Liver (tissue), 9 donors: ENCODE results near the gene SWSAP1. TPM values are rescaled to one million over a fixed set of nuclear protein-coding genes. Genes with fewer than 3 reads are reported as not detected.

ENCODE experiments used
- DNase-seq: peaks from one replicate; pipeline ENCODE4 v3.0.0-alpha.2; 2017; ENCODE audit warnings: low spot score
- H3K27ac ChIP-seq, 2 donors: one replicate each; pipeline ENCODE4 v1.7.0; 2013; ENCODE audit warnings: inconsistent platforms in 2 of 2, low read length in 2 of 2, control low read depth in 1 of 2, low read depth in 1 of 2, mild to moderate bottlenecking in 1 of 2
- H3K27me3 ChIP-seq, 4 donors: one replicate each; pipeline versions ENCODE4 v1.6.1 to v1.7.0; 2013; ENCODE audit warnings: low read length in 3 of 4, inconsistent platforms in 1 of 4, mild to moderate bottlenecking in 1 of 4, moderate library complexity in 1 of 4; ENCODE audit not compliant: control insufficient read depth in 4 of 4, insufficient read depth in 4 of 4
- H3K36me3 ChIP-seq, 4 donors: one replicate each; pipeline versions ENCODE4 v1.6.1 to v1.7.0; 2013; ENCODE audit warnings: low read length in 3 of 4, mild to moderate bottlenecking in 3 of 4, low read depth in 1 of 4, moderate library complexity in 1 of 4; ENCODE audit not compliant: control insufficient read depth in 4 of 4, insufficient read depth in 3 of 4
- H3K4me1 ChIP-seq, 4 donors: one replicate each; pipeline versions ENCODE4 v1.6.1 to v1.7.0; 2013; ENCODE audit warnings: low read length in 3 of 4, mild to moderate bottlenecking in 3 of 4, moderate library complexity in 1 of 4; ENCODE audit not compliant: control insufficient read depth in 4 of 4, insufficient read depth in 4 of 4
- H3K4me3 ChIP-seq, 3 donors: one replicate each; pipeline versions ENCODE4 v1.6.1 to v1.7.0; 2013; ENCODE audit warnings: low read length in 3 of 3, control low read depth in 1 of 3, low read depth in 1 of 3, mild to moderate bottlenecking in 1 of 3
- H3K9ac ChIP-seq, 2 donors: one replicate each; pipeline ENCODE4 v1.7.0; 2013; ENCODE audit warnings: low read length in 2 of 2, mild to moderate bottlenecking in 2 of 2, moderate library complexity in 2 of 2, control low read depth in 1 of 2, low read depth in 1 of 2
- H3K9me3 ChIP-seq, 4 donors: one replicate each; pipeline versions ENCODE4 v1.6.1 to v1.7.0; 2013; ENCODE audit warnings: low read length in 3 of 4; ENCODE audit not compliant: control insufficient read depth in 4 of 4
- ATF3 ChIP-seq: IDR thresholded peaks from 2 replicates; pipeline ENCODE4 v1.6.1; 2016; ENCODE audit warnings: antibody characterized with exemption
- CTCF ChIP-seq: fragments of 150-350 bp; IDR thresholded peaks from 2 replicates; pipeline ENCODE4 v1.5.1; 2017; ENCODE audit warnings: improper control_type of control experiment, low read depth, low read length; ENCODE audit not compliant: missing input control
- EGR1 ChIP-seq, 2 donors: IDR thresholded peaks; 2 replicates each; pipeline ENCODE4 v1.6.1; 2016 to 2018; ENCODE audit warnings: antibody characterized with exemption in 2 of 2, low read depth in 2 of 2
- FOXA1 ChIP-seq: IDR thresholded peaks from 2 replicates; pipeline ENCODE4 v1.6.1; 2016; ENCODE audit warnings: antibody characterized with exemption
- FOXA2 ChIP-seq: IDR thresholded peaks from 2 replicates; pipeline ENCODE4 v1.6.1; 2016; ENCODE audit warnings: antibody characterized with exemption
- GABPA ChIP-seq, 2 donors: IDR thresholded peaks in 1 of 2; conservative IDR thresholded peaks in 1 of 2; 2 replicates each; pipeline ENCODE4 v1.6.1; 2016; ENCODE audit warnings: antibody characterized with exemption in 2 of 2, mild to moderate bottlenecking in 1 of 2, moderate library complexity in 1 of 2
- HNF4A ChIP-seq, 2 donors: conservative IDR thresholded peaks; 2 replicates each; pipeline ENCODE4 v1.6.1; 2016; ENCODE audit warnings: antibody characterized with exemption in 2 of 2, mild to moderate bottlenecking in 2 of 2
- HNF4G ChIP-seq: IDR thresholded peaks from 2 replicates; pipeline ENCODE4 v1.6.1; 2016; ENCODE audit warnings: antibody characterized with exemption
- JUND ChIP-seq, 2 donors: IDR thresholded peaks; 2 replicates each; pipeline ENCODE4 v1.6.1; 2016; ENCODE audit warnings: antibody characterized with exemption in 2 of 2
- MAX ChIP-seq: IDR thresholded peaks from 2 replicates; pipeline ENCODE4 v1.6.1; 2016; ENCODE audit warnings: antibody characterized with exemption
- NR2F2 ChIP-seq: IDR thresholded peaks from 2 replicates; pipeline ENCODE4 v1.6.1; 2016; ENCODE audit warnings: antibody characterized with exemption
- RAD21 ChIP-seq, 2 donors: IDR thresholded peaks; 2 replicates each; pipeline ENCODE4 v1.6.1; 2016; ENCODE audit warnings: antibody characterized with exemption in 2 of 2, mild to moderate bottlenecking in 2 of 2
- REST ChIP-seq: IDR thresholded peaks from 2 replicates; pipeline ENCODE4 v1.6.1; 2016; ENCODE audit warnings: antibody characterized with exemption, mild to moderate bottlenecking
- RXRA ChIP-seq, 2 donors: IDR thresholded peaks; 2 replicates each; pipeline ENCODE4 v1.6.1; 2017 to 2018; ENCODE audit warnings: antibody characterized with exemption in 2 of 2, mild to moderate bottlenecking in 1 of 2
- SP1 ChIP-seq: IDR thresholded peaks from 2 replicates; pipeline ENCODE4 v1.6.1; 2018; ENCODE audit warnings: antibody characterized with exemption, mild to moderate bottlenecking
- TAF1 ChIP-seq: conservative IDR thresholded peaks from 2 replicates; pipeline ENCODE4 v1.6.1; 2016; ENCODE audit warnings: antibody characterized with exemption, mild to moderate bottlenecking
- YY1 ChIP-seq: IDR thresholded peaks from 2 replicates; pipeline ENCODE4 v1.6.1; 2016; ENCODE audit warnings: antibody characterized with exemption, mild to moderate bottlenecking
- ZBTB33 ChIP-seq: IDR thresholded peaks from 2 replicates; pipeline ENCODE4 v1.6.1; 2016; ENCODE audit warnings: antibody characterized with exemption
- WGBS: extraction: QIAGEN DNeasy Blood & Tissue Kit; methylation state at CpG from one replicate; pipeline ENCODE4 v1.1.7; 2013; 5-methylcytosine and 5-hydroxymethylcytosine counted together
- polyA plus RNA-seq, 2 donors: library from polyadenylated mRNA; stranded (reverse) in 1 of 2; unstranded in 1 of 2; fragments of 200-250 nt in 1 of 2; fragments of >200 nt in 1 of 2; fragmentation: Nextera tagmentation in 1 of 2; extraction: Ambion mirVana in 1 of 2; gene quantifications; one replicate each; pipeline versions ENCODE4 v1.2.1 to v1.2.3, GENCODE V29; 2013 to 2015
- total RNA-seq, 2 donors: library from RNA; depleted of rRNA; stranded (reverse); fragments of >200 nt; gene quantifications; one replicate each; pipeline ENCODE4 v1.2.3, GENCODE V29; 2014
- donor health status: healthy.
- donor health status: healthy.
- donor health status: healthy.
- donor health status: healthy.
- donor health status: healthy.

SWSAP1 gene
- total and polyA plus RNA-seq, 4 donors = 0.98 to 6.4 (median 1.7) TPM

GRCh38 chr19:11400798-11401197, 26.3 kb downstream of the SWSAP1 start:
- no peaks in the 10 kb centered on the region for H3K9me3 ChIP-seq
- H3K27me3 ChIP-seq = no peaks in the 10 kb centered on the region
- 90% methylated on average over 1 of the region's 1 CpG for WGBS
- H3K4me1 ChIP-seq = no peaks in the 10 kb centered on the region
- TF ChIP-seq JUND (IDR thresholded peaks at IDR 0.05) (no peak), RXRA (IDR thresholded peaks at IDR 0.05) (peak; percentile 46 to 71), NR2F2 (peak; percentile 100), HNF4A (conservative IDR thresholded peaks at IDR 0.05) (peak in 1 of 2 donors; percentile 60)
- H3K27ac ChIP-seq = no peak overlapping the region
- H3K4me3 ChIP-seq = no peak overlapping the region
- DNase-seq = no peak
- H3K9ac ChIP-seq = no peak overlapping the region
- H3K36me3 ChIP-seq = peaks cover 0 to 9% (median 8%) of the 10 kb centered on the region in 4 donors

GRCh38 chr19:11401808-11402543, 27.5 kb downstream of the SWSAP1 start:
- 89% methylated on average over 9 of the region's 9 CpGs for WGBS
- H3K4me3 ChIP-seq = no peak overlapping the region
- TF ChIP-seq RXRA (IDR thresholded peaks at IDR 0.05) (no peak), NR2F2 (peak; percentile 87), SP1 (no peak), ATF3 (no peak), HNF4G (no peak)
- DNase-seq = no peak
- no peaks in the 10 kb centered on the region for H3K9me3 ChIP-seq
- H3K27ac ChIP-seq = no peak overlapping the region
- H3K27me3 ChIP-seq = no peaks in the 10 kb centered on the region
- no peaks in the 10 kb centered on the region for H3K4me1 ChIP-seq
- H3K9ac ChIP-seq = no peak overlapping the region
- H3K36me3 ChIP-seq = peaks cover 0 to 9% (median 8%) of the 10 kb centered on the region in 4 donors

- no peak for DNase-seq
- Histone ChIP-seq H3K36me3 (peaks cover 0 to 7% (median 6%) of the 10 kb centered on the region in 4 donors), H3K9ac (no peak overlapping the region), H3K27me3 (no peaks in the 10 kb centered on the region), H3K4me3 (no peak overlapping the region), H3K27ac (peak overlapping the region; percentile 20 to 31), H3K9me3 (no peaks in the 10 kb centered on the region), H3K4me1 (no peaks in the 10 kb centered on the region)
- TF ChIP-seq TAF1 (no peak), HNF4A (conservative IDR thresholded peaks at IDR 0.05) (no peak), MAX (no peak), EGR1 (IDR thresholded peaks at IDR 0.05; ENCODE audit: low read depth in 2 of 2) (no peak), RAD21 (IDR thresholded peaks at IDR 0.05) (peak in 1 of 2 donors; percentile 17), NR2F2 (peak; percentile 94), FOXA1 (no peak), YY1 (no peak), SP1 (peak; percentile 65), CTCF (no peak), ZBTB33 (no peak), ATF3 (no peak), RXRA (IDR thresholded peaks at IDR 0.05) (peak; percentile 57 to 64), JUND (IDR thresholded peaks at IDR 0.05) (no peak), GABPA (IDR thresholded peaks at IDR 0.05 in 1 of 2, conservative IDR thresholded peaks at IDR 0.05 in 1 of 2) (no peak), FOXA2 (no peak), REST (no peak), HNF4G (no peak)
- WGBS = 72% methylated on average over 9 of the region's 9 CpGs
Measured at GRCh38 chr19:11404588-11405222, 30.2 kb downstream of the SWSAP1 start.
